Gastroesophageal sphincter (tissue), 3 donors: ENCODE data around the gene MGA.

Experiments used
- EP300 ChIP-seq: sonication (generic); formaldehyde crosslinking; IDR thresholded peaks from one replicate; pipeline ENCODE4 v1.6.1; 2017; ENCODE audit warnings: antibody characterized with exemption, mild to moderate bottlenecking
- POLR2A ChIP-seq, 2 donors: fragments of 450-650 bp; IDR thresholded peaks; one replicate each; pipeline ENCODE4 v1.6.1; 2017; ENCODE audit warnings: antibody characterized with exemption in 2 of 2, mild to moderate bottlenecking in 2 of 2, moderate library complexity in 1 of 2
- POLR2AphosphoS5 ChIP-seq: sonication (generic); formaldehyde crosslinking; IDR thresholded peaks from one replicate; pipeline ENCODE4 v1.6.1; 2017; ENCODE audit warnings: antibody characterized with exemption
- TF ChIP-seq, protein P1 (sequence below), 4 experiments: fragments of 200-600 bp in 2 of 4; fragments of 450-650 bp in 2 of 4; sonication (generic) in 1 of 4; IDR thresholded peaks; one replicate each; pipeline ENCODE4 v1.5.1; 2017 to 2019; ENCODE audit warnings: antibody characterized with exemption in 4 of 4, mild to moderate bottlenecking in 2 of 4, moderate library complexity in 2 of 4

DNA sequence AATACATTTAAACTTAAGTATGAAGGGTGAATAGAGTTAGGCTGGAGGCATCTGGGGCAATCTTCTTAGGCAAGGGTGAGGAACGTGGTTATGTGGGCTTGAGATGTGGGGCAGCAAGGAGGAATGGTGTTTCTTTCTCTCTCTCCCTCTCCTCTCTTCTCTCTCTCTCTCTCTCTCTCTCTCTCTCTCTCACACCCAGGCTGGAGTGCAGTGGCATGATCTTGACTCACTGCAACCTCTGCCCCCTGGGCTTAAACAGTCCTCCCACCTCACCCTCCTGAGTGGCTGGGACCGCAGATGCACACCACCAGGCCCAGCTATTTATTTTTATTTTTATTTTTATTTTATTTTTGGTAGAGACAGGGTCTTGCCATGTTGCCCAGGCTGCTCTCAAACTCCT lies 4.0 kb upstream of the MGA start:
- TF ChIP-seq POLR2AphosphoS5 (no peak), POLR2A (IDR thresholded peaks at IDR 0.05) (no peak), EP300 (no peak)
- TF ChIP-seq, protein P1, sequence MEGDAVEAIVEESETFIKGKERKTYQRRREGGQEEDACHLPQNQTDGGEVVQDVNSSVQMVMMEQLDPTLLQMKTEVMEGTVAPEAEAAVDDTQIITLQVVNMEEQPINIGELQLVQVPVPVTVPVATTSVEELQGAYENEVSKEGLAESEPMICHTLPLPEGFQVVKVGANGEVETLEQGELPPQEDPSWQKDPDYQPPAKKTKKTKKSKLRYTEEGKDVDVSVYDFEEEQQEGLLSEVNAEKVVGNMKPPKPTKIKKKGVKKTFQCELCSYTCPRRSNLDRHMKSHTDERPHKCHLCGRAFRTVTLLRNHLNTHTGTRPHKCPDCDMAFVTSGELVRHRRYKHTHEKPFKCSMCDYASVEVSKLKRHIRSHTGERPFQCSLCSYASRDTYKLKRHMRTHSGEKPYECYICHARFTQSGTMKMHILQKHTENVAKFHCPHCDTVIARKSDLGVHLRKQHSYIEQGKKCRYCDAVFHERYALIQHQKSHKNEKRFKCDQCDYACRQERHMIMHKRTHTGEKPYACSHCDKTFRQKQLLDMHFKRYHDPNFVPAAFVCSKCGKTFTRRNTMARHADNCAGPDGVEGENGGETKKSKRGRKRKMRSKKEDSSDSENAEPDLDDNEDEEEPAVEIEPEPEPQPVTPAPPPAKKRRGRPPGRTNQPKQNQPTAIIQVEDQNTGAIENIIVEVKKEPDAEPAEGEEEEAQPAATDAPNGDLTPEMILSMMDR (IDR thresholded peaks at IDR 0.05) = no peak
